ENCODE results near the gene HDLBP. TPM values are rescaled to one million over a fixed set of nuclear protein-coding genes. Genes with fewer than 3 reads are reported as not detected.
A peak's percentile ranks its signal among the peaks of the same experiment; 100 is the strongest.
"Not testable (repeated sequence)": the region's sequence is repeated elsewhere in the genome, so short reads cannot be mapped to it uniquely, and the experiment has no call there.

Gene HDLBP
- total RNA-seq, 6 donors from 2014 or later: 339 to 691 (median 487) TPM

DNA sequence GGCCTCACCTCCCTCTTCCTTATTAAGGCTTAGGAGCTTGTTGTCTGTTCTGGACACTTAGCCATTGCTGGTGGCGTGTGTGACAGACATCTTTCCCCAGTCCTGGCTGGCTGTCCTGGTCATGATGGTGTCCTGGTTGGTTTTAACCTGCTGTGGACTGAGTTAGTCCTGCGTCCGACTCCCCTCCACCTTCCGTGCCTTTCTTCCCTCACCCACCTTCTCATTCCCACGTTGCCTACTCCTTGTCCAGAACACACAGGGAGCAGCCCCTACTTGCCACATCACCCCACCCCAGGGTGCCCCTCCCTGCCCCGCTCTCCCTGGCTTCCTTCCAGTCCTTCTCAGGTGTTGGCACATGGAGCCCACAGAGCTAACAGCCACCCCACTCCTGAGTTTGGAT lies 117.5 kb downstream of the HDLBP start:
- Histone ChIP-seq H3K4me1 (no peaks in the 10 kb centered on the region), H3K27me3 (no peaks in the 10 kb centered on the region), H3K4me3 (no peak overlapping the region), H3K9me3 (no peaks in the 10 kb centered on the region), H3K27ac (no peak overlapping the region), H3K36me3 (no peaks in the 10 kb centered on the region)
- DNase-seq (no peak), ATAC-seq (ENCODE audit: low FRiP score in 2 of 2) (no peak)
- 87 to 90% methylated on average over 5 to 6 of the region's 6 CpGs for WGBS, 2 donors
- TF ChIP-seq, protein P1, sequence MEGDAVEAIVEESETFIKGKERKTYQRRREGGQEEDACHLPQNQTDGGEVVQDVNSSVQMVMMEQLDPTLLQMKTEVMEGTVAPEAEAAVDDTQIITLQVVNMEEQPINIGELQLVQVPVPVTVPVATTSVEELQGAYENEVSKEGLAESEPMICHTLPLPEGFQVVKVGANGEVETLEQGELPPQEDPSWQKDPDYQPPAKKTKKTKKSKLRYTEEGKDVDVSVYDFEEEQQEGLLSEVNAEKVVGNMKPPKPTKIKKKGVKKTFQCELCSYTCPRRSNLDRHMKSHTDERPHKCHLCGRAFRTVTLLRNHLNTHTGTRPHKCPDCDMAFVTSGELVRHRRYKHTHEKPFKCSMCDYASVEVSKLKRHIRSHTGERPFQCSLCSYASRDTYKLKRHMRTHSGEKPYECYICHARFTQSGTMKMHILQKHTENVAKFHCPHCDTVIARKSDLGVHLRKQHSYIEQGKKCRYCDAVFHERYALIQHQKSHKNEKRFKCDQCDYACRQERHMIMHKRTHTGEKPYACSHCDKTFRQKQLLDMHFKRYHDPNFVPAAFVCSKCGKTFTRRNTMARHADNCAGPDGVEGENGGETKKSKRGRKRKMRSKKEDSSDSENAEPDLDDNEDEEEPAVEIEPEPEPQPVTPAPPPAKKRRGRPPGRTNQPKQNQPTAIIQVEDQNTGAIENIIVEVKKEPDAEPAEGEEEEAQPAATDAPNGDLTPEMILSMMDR (IDR thresholded peaks at IDR 0.05): no peak
- TF ChIP-seq EP300 (IDR thresholded peaks at IDR 0.05) (no peak), POLR2AphosphoS5 (IDR thresholded peaks at IDR 0.05) (no peak), POLR2A (IDR thresholded peaks at IDR 0.05) (no peak)

DNA sequence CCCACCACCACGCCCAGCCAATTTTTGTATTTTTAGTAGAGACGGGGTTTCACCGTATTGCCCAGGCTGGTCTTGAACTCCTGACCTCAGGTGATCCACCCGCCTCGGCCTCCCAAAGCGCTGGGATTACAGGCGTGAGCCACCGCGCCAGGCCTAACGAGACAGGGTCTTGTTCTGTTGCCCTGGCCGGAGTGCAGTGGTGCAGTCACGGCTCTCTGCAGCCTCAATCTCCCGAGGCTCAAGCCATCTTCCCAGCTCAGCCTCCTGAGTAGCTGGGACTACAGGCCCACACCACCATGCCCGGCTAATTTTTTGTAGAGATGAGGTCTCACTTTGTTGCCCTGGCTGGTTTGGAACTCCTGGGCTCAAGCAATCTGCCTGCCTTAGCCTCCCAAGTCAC lies 118.2 kb downstream of the HDLBP start:
- not testable (repeated sequence) for H3K36me3 ChIP-seq; H3K4me3 ChIP-seq; H3K4me1 ChIP-seq; H3K27me3 ChIP-seq; H3K27ac ChIP-seq; ATAC-seq (ENCODE audit: low FRiP score in 2 of 2); H3K9me3 ChIP-seq; DNase-seq
- WGBS, 2 donors: 96 to 97% methylated on average over 11 to 14 of the region's 14 CpGs

DNA sequence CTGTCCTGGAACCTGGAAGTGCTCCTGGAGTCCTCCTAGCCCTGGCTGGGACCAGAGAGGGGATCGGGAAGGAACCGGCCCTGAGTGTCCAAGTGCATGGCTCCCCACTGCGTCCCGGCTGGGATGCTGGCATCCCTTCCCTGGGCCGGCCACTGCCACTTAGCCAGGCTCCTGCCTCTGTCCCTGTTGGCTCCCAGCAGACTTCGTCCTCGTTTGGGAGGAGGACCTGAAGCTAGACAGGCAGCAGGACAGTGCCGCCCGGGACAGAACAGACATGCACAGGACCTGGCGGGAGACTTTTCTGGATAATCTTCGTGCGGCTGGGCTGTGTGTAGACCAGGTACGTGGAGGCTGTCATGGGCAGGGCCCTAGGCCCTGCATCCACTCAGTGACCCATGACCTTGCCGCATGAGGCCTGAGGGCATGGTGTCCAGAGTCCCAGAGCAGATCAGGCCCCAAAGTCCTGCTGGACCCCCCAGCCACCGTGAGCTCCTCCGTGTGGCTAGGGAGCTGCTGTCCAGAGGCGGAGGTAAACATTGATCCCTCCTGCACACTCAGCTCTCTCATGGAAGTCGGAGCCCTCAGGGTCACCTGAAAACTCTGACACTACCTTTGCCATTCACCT lies 119.9 kb downstream of the HDLBP start:
- Histone ChIP-seq H3K4me1 (no peaks in the 10 kb centered on the region), H3K4me3 (no peak overlapping the region), H3K36me3 (no peaks in the 10 kb centered on the region), H3K27ac (no peak overlapping the region), H3K9me3 (no peaks in the 10 kb centered on the region), H3K27me3 (no peaks in the 10 kb centered on the region)
- TF ChIP-seq, protein P1 (IDR thresholded peaks at IDR 0.05): no peak
- TF ChIP-seq EP300 (IDR thresholded peaks at IDR 0.05): no peak
- TF ChIP-seq POLR2A (IDR thresholded peaks at IDR 0.05): no peak
- no peak for TF ChIP-seq POLR2AphosphoS5 (IDR thresholded peaks at IDR 0.05)
- peak in 1 of 2 donors; percentile 75 for DNase-seq
- no peak for ATAC-seq (ENCODE audit: low FRiP score in 2 of 2)
- 84 to 93% methylated on average over 9 to 15 of the region's 18 CpGs for WGBS, 2 donors

DNA sequence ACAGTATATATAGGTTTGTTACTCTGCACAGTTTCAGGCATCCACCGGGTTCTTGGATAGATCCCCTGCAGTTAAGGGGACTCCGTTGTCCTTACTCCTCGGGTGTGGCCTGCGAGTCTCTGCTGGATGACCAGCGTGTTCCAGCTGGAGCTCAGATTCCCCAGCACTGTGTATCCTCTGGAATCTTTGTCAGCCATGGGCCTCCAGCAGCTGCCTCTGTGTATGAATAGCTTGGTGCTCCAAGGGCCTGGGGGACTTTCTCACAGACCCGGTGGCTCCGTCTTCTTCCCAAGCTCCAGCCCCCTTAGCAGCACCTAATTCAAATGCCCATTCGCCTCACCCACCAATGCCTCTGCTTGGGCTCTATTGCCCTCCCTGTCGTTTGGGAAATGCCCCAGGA lies 120.7 kb downstream of the HDLBP start:
- Histone ChIP-seq H3K4me3 (no peak overlapping the region), H3K27me3 (no peaks in the 10 kb centered on the region), H3K36me3 (no peaks in the 10 kb centered on the region), H3K4me1 (no peaks in the 10 kb centered on the region), H3K9me3 (no peaks in the 10 kb centered on the region), H3K27ac (no peak overlapping the region)
- WGBS, 2 donors: 76 to 83% methylated on average over 8 to 9 of the region's 9 CpGs
- ATAC-seq (ENCODE audit: low FRiP score in 2 of 2) (no peak), DNase-seq (no peak)
- TF ChIP-seq EP300 (IDR thresholded peaks at IDR 0.05): no peak
- no peak for TF ChIP-seq POLR2A (IDR thresholded peaks at IDR 0.05)
- TF ChIP-seq, protein P1 (IDR thresholded peaks at IDR 0.05): no peak
- TF ChIP-seq POLR2AphosphoS5 (IDR thresholded peaks at IDR 0.05): no peak

DNA sequence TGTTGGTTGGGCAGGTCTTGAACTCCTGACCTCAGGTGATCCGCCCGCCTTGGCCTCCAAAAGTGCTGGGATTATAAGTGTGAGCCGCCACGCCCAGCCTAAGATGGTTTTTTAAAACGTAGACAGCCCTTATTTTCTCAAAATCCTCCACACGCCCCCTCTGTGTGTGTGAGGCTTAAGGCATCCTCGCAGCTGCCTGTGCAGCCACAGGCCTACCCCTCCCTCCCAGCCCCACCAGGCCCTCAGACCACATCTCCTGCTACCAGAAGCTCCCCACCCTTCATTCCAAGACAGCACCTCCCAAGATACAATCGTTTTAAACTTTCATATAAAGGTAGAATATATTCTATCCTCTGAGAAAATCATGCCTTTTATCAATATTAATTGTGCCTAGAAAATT lies 122.2 kb downstream of the HDLBP start:
- no peaks in the 10 kb centered on the region for H3K4me1 ChIP-seq
- DNase-seq (no peak), ATAC-seq (ENCODE audit: low FRiP score in 2 of 2) (no peak)
- no peak overlapping the region for H3K4me3 ChIP-seq
- TF ChIP-seq EP300 (IDR thresholded peaks at IDR 0.05) (no peak), POLR2AphosphoS5 (IDR thresholded peaks at IDR 0.05) (no peak), POLR2A (IDR thresholded peaks at IDR 0.05) (no peak)
- TF ChIP-seq, protein P1 (IDR thresholded peaks at IDR 0.05): no peak
- no peaks in the 10 kb centered on the region for H3K9me3 ChIP-seq
- no peaks in the 10 kb centered on the region for H3K36me3 ChIP-seq
- no peaks in the 10 kb centered on the region for H3K27me3 ChIP-seq
- H3K27ac ChIP-seq: no peak overlapping the region
- 84 to 88% methylated on average over 8 of the region's 8 CpGs for WGBS, 2 donors

All from upper lobe of left lung (tissue), 6 donors.